Neural cell (in vitro differentiated cells): Measurements from ENCODE around the gene BICDL1.

Experiments used
- EP300 ChIP-seq: fragments of 450-650 bp; conservative IDR thresholded peaks from 2 replicates; pipeline ENCODE4 v1.6.1; 2014; ENCODE audit warnings: antibody characterized with exemption, mild to moderate bottlenecking, moderate library complexity; ENCODE audit not compliant: poor library complexity, severe bottlenecking
- EZH2 ChIP-seq: fragments of 200-600, 300-800 bp; shearing (Covaris generic), sonication (generic); IDR thresholded peaks from 2 replicates; pipeline ENCODE4 v1.6.1; 2014; ENCODE audit warnings: antibody characterized with exemption, low read length, borderline replicate concordance, mild to moderate bottlenecking; ENCODE audit not compliant: insufficient read depth, poor library complexity, severe bottlenecking
- POLR2AphosphoS5 ChIP-seq: IDR thresholded peaks from 2 replicates; pipeline ENCODE4 v1.6.1; 2012
- RAD21 ChIP-seq: fragments of 450-650 bp; conservative IDR thresholded peaks from 2 replicates; pipeline ENCODE4 v1.6.1; 2014; ENCODE audit warnings: antibody characterized with exemption, mild to moderate bottlenecking, moderate library complexity
- TAF1 ChIP-seq: IDR thresholded peaks from 2 replicates; pipeline ENCODE4 v1.6.1; 2012; ENCODE audit warnings: low read depth
- TF ChIP-seq, protein P1 (sequence below): fragments of 450-650 bp; IDR thresholded peaks from 2 replicates; pipeline ENCODE4 v1.5.1; 2014; ENCODE audit warnings: antibody characterized with exemption, mild to moderate bottlenecking, moderate library complexity; ENCODE audit not compliant: poor library complexity, severe bottlenecking
- TF ChIP-seq, protein P2 (sequence below): IDR thresholded peaks from 2 replicates; pipeline ENCODE4 v1.6.1; 2012; ENCODE audit warnings: borderline replicate concordance

DNA sequence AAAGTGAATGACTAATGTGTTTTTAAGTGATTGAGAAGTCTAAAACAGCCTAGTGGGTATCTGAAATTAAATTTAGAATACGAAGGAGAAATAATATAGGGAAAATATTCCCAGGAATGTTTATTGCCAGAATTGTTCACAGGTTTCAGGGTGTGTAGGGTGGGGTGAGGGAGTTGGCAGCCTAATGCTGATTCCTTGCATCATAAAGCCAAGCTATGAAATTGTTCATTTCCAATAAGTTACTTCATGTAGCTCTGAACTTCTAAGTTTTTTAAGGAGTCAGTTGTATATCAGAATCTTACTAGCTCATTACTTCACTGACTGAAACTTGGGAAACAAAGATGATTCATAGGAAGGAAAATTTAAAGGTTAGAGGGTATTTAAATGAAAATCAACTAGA lies 71.2 kb downstream of the BICDL1 start:
- TF ChIP-seq, protein P1, sequence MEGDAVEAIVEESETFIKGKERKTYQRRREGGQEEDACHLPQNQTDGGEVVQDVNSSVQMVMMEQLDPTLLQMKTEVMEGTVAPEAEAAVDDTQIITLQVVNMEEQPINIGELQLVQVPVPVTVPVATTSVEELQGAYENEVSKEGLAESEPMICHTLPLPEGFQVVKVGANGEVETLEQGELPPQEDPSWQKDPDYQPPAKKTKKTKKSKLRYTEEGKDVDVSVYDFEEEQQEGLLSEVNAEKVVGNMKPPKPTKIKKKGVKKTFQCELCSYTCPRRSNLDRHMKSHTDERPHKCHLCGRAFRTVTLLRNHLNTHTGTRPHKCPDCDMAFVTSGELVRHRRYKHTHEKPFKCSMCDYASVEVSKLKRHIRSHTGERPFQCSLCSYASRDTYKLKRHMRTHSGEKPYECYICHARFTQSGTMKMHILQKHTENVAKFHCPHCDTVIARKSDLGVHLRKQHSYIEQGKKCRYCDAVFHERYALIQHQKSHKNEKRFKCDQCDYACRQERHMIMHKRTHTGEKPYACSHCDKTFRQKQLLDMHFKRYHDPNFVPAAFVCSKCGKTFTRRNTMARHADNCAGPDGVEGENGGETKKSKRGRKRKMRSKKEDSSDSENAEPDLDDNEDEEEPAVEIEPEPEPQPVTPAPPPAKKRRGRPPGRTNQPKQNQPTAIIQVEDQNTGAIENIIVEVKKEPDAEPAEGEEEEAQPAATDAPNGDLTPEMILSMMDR = no peak
- TF ChIP-seq, protein P2, sequence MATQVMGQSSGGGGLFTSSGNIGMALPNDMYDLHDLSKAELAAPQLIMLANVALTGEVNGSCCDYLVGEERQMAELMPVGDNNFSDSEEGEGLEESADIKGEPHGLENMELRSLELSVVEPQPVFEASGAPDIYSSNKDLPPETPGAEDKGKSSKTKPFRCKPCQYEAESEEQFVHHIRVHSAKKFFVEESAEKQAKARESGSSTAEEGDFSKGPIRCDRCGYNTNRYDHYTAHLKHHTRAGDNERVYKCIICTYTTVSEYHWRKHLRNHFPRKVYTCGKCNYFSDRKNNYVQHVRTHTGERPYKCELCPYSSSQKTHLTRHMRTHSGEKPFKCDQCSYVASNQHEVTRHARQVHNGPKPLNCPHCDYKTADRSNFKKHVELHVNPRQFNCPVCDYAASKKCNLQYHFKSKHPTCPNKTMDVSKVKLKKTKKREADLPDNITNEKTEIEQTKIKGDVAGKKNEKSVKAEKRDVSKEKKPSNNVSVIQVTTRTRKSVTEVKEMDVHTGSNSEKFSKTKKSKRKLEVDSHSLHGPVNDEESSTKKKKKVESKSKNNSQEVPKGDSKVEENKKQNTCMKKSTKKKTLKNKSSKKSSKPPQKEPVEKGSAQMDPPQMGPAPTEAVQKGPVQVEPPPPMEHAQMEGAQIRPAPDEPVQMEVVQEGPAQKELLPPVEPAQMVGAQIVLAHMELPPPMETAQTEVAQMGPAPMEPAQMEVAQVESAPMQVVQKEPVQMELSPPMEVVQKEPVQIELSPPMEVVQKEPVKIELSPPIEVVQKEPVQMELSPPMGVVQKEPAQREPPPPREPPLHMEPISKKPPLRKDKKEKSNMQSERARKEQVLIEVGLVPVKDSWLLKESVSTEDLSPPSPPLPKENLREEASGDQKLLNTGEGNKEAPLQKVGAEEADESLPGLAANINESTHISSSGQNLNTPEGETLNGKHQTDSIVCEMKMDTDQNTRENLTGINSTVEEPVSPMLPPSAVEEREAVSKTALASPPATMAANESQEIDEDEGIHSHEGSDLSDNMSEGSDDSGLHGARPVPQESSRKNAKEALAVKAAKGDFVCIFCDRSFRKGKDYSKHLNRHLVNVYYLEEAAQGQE = no peak
- TF ChIP-seq EP300 (no peak), EZH2 (no peak), RAD21 (no peak), POLR2AphosphoS5 (no peak), TAF1 (no peak)
